HCT116 (cell line): Measurements from ENCODE around the gene FBXW8. TPM values are rescaled to one million over a fixed set of nuclear protein-coding genes. Genes with fewer than 3 reads are reported as not detected.

Source experiments
- ATAC-seq: fragments of 200-7000 bp; cut with Tn5 transposase; 2 replicates; pipeline ENCODE4 v1.9.1; 2020; ENCODE audit warnings: mild to moderate bottlenecking, moderate library complexity
- BruUV-seq: library from RNA; stranded (reverse); fragments of 400-500 nt; replicated peaks from 2 replicates; lab custom pipeline; 2021; lab: Mats Ljungman, UMichigan
- CTCF ChIA-PET: fragments of 300-600 bp; sonication (Branson Sonifier 250); formaldehyde crosslinking; loops from one replicate; lab custom pipeline; 2021; ENCODE audit warnings: antibody characterized with exemption; lab: Charles Lee
- POLR2A ChIA-PET: fragments of 300-600, 350-600 bp; sonication (Branson Sonifier 250); formaldehyde crosslinking; loops from one replicate; lab custom pipeline; 2021; ENCODE audit warnings: antibody characterized with exemption; lab: Charles Lee
- RAD21 ChIA-PET, 2 experiments: fragments of 300-600 bp; sonication (Branson Sonifier 250); formaldehyde crosslinking; loops; one replicate each; lab custom pipeline; 2023; ENCODE audit warnings: low total read pairs in 2 of 2; ENCODE audit not compliant: uncharacterized antibody in 2 of 2, unreplicated experiment in 2 of 2, low non-redundant PET in 1 of 2; lab: Charles Lee
- DNase-seq: peaks from one replicate; pipeline ENCODE4 v3.0.0-alpha.2; 2010; ENCODE audit warnings: low read depth, low spot score
- H2AFZ ChIP-seq: fragments of 200-600 bp; shearing (Covaris generic), sonication (generic); 2 replicates; pipeline ENCODE4 v1.6.1; 2017; ENCODE audit warnings: low read depth, mixed run types, mixed read lengths, antibody characterized with exemption, low read length; ENCODE audit not compliant: poor library complexity, severe bottlenecking
- H3K27ac ChIP-seq: 2 replicates; pipeline ENCODE4 v1.5.1; 2012; ENCODE audit warnings: low read depth, low read length
- H3K27me3 ChIP-seq: fragments of 200-600 bp; sonication (generic); 2 replicates; pipeline ENCODE4 v1.6.1; 2016; ENCODE audit warnings: mixed run types, low read length, mixed read lengths; ENCODE audit not compliant: insufficient read depth
- H3K36me3 ChIP-seq, 2 experiments: fragments of 200-500 bp in 1 of 2; fragments of 200-600 bp in 1 of 2; sonication (Bioruptor generic) in 1 of 2; sonication (generic) in 1 of 2; 2 replicates each; pipeline versions ENCODE4 v1.5.1 to v1.6.1; 2014 to 2016; ENCODE audit warnings: low read length in 2 of 2, inconsistent platforms in 1 of 2, mixed read lengths in 1 of 2, mixed run types in 1 of 2; ENCODE audit not compliant: insufficient read depth in 2 of 2, control insufficient read depth in 1 of 2
- H3K4me1 ChIP-seq, 2 experiments: fragments of 200-600 bp in 1 of 2; sonication (generic) in 1 of 2; 2 replicates each; pipeline versions ENCODE4 v1.5.1 to v1.6.1; 2012 to 2017; ENCODE audit warnings: low read length in 2 of 2, inconsistent platforms in 1 of 2, mild to moderate bottlenecking in 1 of 2, mixed read lengths in 1 of 2, mixed run types in 1 of 2, moderate library complexity in 1 of 2; ENCODE audit not compliant: insufficient read depth in 2 of 2, control insufficient read depth in 1 of 2
- H3K4me2 ChIP-seq: fragments of 200-600 bp; sonication (generic); 2 replicates; pipeline ENCODE4 v1.6.1; 2017; ENCODE audit warnings: mixed run types, low read length, mixed read lengths
- H3K4me3 ChIP-seq, 2 experiments: fragments of 200-600 bp in 1 of 2; sonication (generic) in 1 of 2; replicated peaks in 1 of 2; 2 replicates each; pipeline ENCODE4 v1.5.1; 2011 to 2016; ENCODE audit warnings: low read length in 2 of 2, control low read depth in 1 of 2, low read depth in 1 of 2, mild to moderate bottlenecking in 1 of 2, mixed read lengths in 1 of 2, mixed run types in 1 of 2
- H3K79me2 ChIP-seq: fragments of 200-600 bp; sonication (generic); 2 replicates; pipeline ENCODE4 v1.6.1; 2017; ENCODE audit warnings: mild to moderate bottlenecking, mixed run types, low read length, moderate library complexity, mixed read lengths; ENCODE audit not compliant: insufficient read depth
- H3K9ac ChIP-seq: fragments of 200-600 bp; sonication (generic); 2 replicates; pipeline ENCODE4 v1.6.1; 2016; ENCODE audit warnings: low read length, mixed read lengths
- H3K9me2 ChIP-seq: fragments of 200-600 bp; sonication (generic), shearing (Covaris generic); 2 replicates; pipeline ENCODE4 v1.6.1; 2017; ENCODE audit warnings: mixed run types, mild to moderate bottlenecking, moderate library complexity; ENCODE audit not compliant: insufficient read depth
- H3K9me3 ChIP-seq, 2 experiments: fragments of 200-500 bp in 1 of 2; fragments of 200-600 bp in 1 of 2; sonication (Bioruptor generic) in 1 of 2; sonication (generic) in 1 of 2; 2 replicates each; pipeline ENCODE4 v1.6.1; 2014 to 2017; ENCODE audit warnings: low read length in 2 of 2, mixed read lengths in 2 of 2, inconsistent platforms in 1 of 2, low read depth in 1 of 2, mild to moderate bottlenecking in 1 of 2, mixed run types in 1 of 2, moderate library complexity in 1 of 2; ENCODE audit not compliant: control insufficient read depth in 1 of 2, insufficient read depth in 1 of 2
- H4K20me1 ChIP-seq: fragments of 200-600 bp; sonication (generic), shearing (Covaris generic); 2 replicates; pipeline ENCODE4 v1.6.1; 2017; ENCODE audit warnings: mixed run types, mild to moderate bottlenecking, moderate library complexity; ENCODE audit not compliant: insufficient read depth
- ATF3 ChIP-seq: IDR thresholded peaks from 2 replicates; pipeline ENCODE4 v1.6.1; 2012
- EZH2phosphoT487 ChIP-seq: fragments of 200-600 bp; IDR thresholded peaks from 2 replicates; pipeline ENCODE4 v1.6.1; 2018; ENCODE audit warnings: antibody characterized with exemption, borderline replicate concordance
- JUND ChIP-seq: IDR thresholded peaks from 2 replicates; pipeline ENCODE4 v1.6.1; 2012
- MAX ChIP-seq: IDR thresholded peaks from 2 replicates; pipeline ENCODE4 v1.6.1; 2012
- POLR2A ChIP-seq: IDR thresholded peaks from 2 replicates; pipeline ENCODE4 v1.7.0; 2011; ENCODE audit warnings: borderline replicate concordance; ENCODE audit not compliant: insufficient read depth, insufficient read length; ENCODE audit errors: extremely low read depth
- POLR2AphosphoS5 ChIP-seq: IDR thresholded peaks from 2 replicates; pipeline ENCODE4 v1.6.1; 2011; ENCODE audit warnings: mild to moderate bottlenecking, low read depth, low read length, moderate library complexity
- REST ChIP-seq: IDR thresholded peaks from 2 replicates; pipeline ENCODE4 v1.6.1; 2012; ENCODE audit warnings: low read depth
- ZNF274 ChIP-seq: fragments of 200-500 bp; sonication (Bioruptor generic); IDR thresholded peaks from 2 replicates; pipeline ENCODE4 v1.6.1; 2014; ENCODE audit warnings: mild to moderate bottlenecking, low read depth, low read length, inconsistent platforms
- intact Hi-C: fragments of 100-400 bp; cut with micrococcal nuclease; formaldehyde crosslinking; loops from 2 replicates; pipeline ENCODE4 v1.10.0; 2022
- total RNA-seq: library from RNA; stranded (reverse); gene quantifications from one replicate; pipeline ENCODE4 v1.2.1, GENCODE V29; 2021; ENCODE audit not compliant: unreplicated experiment

The FBXW8 gene
- total RNA-seq, 1 experiment from 2014 or later = 14.6 TPM

- Histone ChIP-seq H3K4me3 (peak overlapping the region in 1 of 2 experiments; percentile 61; a peak in 1 of 4 replicates), H3K79me2 (no peaks in the 10 kb centered on the region), H3K36me3 (no peaks in the 10 kb centered on the region), H2AFZ (no peak overlapping the region), H3K27me3 (no peaks in the 10 kb centered on the region), H4K20me1 (no peaks in the 10 kb centered on the region)
- no peak for ATAC-seq
- intact Hi-C loops = loop anchor here (2.0 kb wide), 1 partner anchor 179 kb away; no protein-coding TSS in a partner anchor
- TF ChIP-seq ATF3 (no peak), ZNF274 (no peak), EZH2phosphoT487 (no peak), JUND (no peak), POLR2A (no peak), REST (no peak), MAX (no peak), POLR2AphosphoS5 (no peak)
- TF ChIP-seq, all 23 proteins: peak for 0
- peak overlapping the region; percentile 87 for H3K4me2 ChIP-seq
- peaks cover 14 to 32% of the 10 kb centered on the region in 2 experiments; a peak in 3 of 4 replicates for H3K4me1 ChIP-seq
- no peaks in the 10 kb centered on the region for H3K9me3 ChIP-seq
- no peak for DNase-seq
- no peak overlapping the region for H3K9ac ChIP-seq
- no peaks in the 10 kb centered on the region for H3K9me2 ChIP-seq
- CTCF ChIA-PET = interaction anchor here (0.6 to 1.9 kb wide), 5 partner anchors 9 to 178 kb away, joined by 3 to 17 read pairs (median 15); no protein-coding TSS in a partner anchor
- H3K27ac ChIP-seq = no peak overlapping the region
- BruUV-seq = no TSS peak
- POLR2A ChIA-PET = interaction anchor here (1.0 kb wide), 1 partner anchor 375 kb away, joined by 4 read pairs; no protein-coding TSS in a partner anchor
- RAD21 ChIA-PET = interaction anchor here (0.6 kb wide), 2 partner anchors 27 to 173 kb away, joined by 3 to 4 read pairs; no protein-coding TSS in a partner anchor
Observed at GRCh38 chr12:116881877-116882507, 28.8 kb upstream of the FBXW8 start.
